SHP77 treated with DMSO at 0.1 percent for 48 hours (cell line): ENCODE data around the gene PHLPP1.
"Not testable (repeated sequence)": the region's sequence is repeated elsewhere in the genome, so short reads cannot be mapped to it uniquely, and the experiment has no call there.

Experiments
- DNase-seq: peaks from one replicate; lab custom pipeline; 2025; lab: John Stamatoyannopoulos, UW

PHLPP1 gene

GRCh38 chr18:62773691-62774090 lies 58.4 kb downstream of the PHLPP1 start:
- no peak for DNase-seq

- DNase-seq = no peak
Observed at GRCh38 chr18:62776024-62776570, 60.8 kb downstream of the PHLPP1 start.

GRCh38 chr18:62777814-62778213 lies 62.5 kb downstream of the PHLPP1 start:
- no peak for DNase-seq

- DNase-seq = no peak
Observed at GRCh38 chr18:62778976-62779869, 63.9 kb downstream of the PHLPP1 start.

GRCh38 chr18:62781262-62781661 lies 65.9 kb downstream of the PHLPP1 start:
- no peak for DNase-seq

GRCh38 chr18:62781893-62782292 lies 66.6 kb downstream of the PHLPP1 start:
- no peak for DNase-seq

- DNase-seq = no peak
Observed at GRCh38 chr18:62784338-62784965, 69.1 kb downstream of the PHLPP1 start.

- no peak for DNase-seq
Observed at GRCh38 chr18:62784966-62785413, 69.6 kb downstream of the PHLPP1 start.

- no peak for DNase-seq
Observed at GRCh38 chr18:62786689-62787088, 71.3 kb downstream of the PHLPP1 start.

- DNase-seq = no peak
Observed at GRCh38 chr18:62788111-62788510, 72.8 kb downstream of the PHLPP1 start.

GRCh38 chr18:62788876-62789275 lies 73.5 kb downstream of the PHLPP1 start:
- DNase-seq = peak; percentile 34

GRCh38 chr18:62790871-62791772 lies 75.8 kb downstream of the PHLPP1 start:
- DNase-seq = no peak

- no peak for DNase-seq
Observed at GRCh38 chr18:62792016-62792415, 76.7 kb downstream of the PHLPP1 start.

- DNase-seq = no peak
Observed at GRCh38 chr18:62795813-62796212, 80.5 kb downstream of the PHLPP1 start.

GRCh38 chr18:62796216-62796621 lies 80.9 kb downstream of the PHLPP1 start:
- DNase-seq = no peak

- DNase-seq = no peak
Observed at GRCh38 chr18:62797329-62797728, 82.0 kb downstream of the PHLPP1 start.

GRCh38 chr18:62799977-62800376 lies 84.6 kb downstream of the PHLPP1 start:
- no peak for DNase-seq

GRCh38 chr18:62802523-62802922 lies 87.2 kb downstream of the PHLPP1 start:
- no peak for DNase-seq

GRCh38 chr18:62807396-62807795 lies 92.1 kb downstream of the PHLPP1 start:
- DNase-seq = no peak

- DNase-seq = no peak
Observed at GRCh38 chr18:62808123-62808522, 92.8 kb downstream of the PHLPP1 start.

- DNase-seq = not testable (repeated sequence)
Observed at GRCh38 chr18:62809445-62809844, 94.1 kb downstream of the PHLPP1 start.

GRCh38 chr18:62809900-62810299 lies 94.6 kb downstream of the PHLPP1 start:
- DNase-seq = no peak
